ENCODE results near the gene CYTH2.

- TF ChIP-seq, protein P1, sequence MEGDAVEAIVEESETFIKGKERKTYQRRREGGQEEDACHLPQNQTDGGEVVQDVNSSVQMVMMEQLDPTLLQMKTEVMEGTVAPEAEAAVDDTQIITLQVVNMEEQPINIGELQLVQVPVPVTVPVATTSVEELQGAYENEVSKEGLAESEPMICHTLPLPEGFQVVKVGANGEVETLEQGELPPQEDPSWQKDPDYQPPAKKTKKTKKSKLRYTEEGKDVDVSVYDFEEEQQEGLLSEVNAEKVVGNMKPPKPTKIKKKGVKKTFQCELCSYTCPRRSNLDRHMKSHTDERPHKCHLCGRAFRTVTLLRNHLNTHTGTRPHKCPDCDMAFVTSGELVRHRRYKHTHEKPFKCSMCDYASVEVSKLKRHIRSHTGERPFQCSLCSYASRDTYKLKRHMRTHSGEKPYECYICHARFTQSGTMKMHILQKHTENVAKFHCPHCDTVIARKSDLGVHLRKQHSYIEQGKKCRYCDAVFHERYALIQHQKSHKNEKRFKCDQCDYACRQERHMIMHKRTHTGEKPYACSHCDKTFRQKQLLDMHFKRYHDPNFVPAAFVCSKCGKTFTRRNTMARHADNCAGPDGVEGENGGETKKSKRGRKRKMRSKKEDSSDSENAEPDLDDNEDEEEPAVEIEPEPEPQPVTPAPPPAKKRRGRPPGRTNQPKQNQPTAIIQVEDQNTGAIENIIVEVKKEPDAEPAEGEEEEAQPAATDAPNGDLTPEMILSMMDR (conservative IDR thresholded peaks at IDR 0.05; ENCODE audit: low read length): peak; percentile 81
- no peak for TF ChIP-seq EZH2phosphoT487 (IDR thresholded peaks at IDR 0.05; ENCODE audit: borderline replicate concordance, low read depth, low read length)
Observed at GRCh38 chr19:48506138-48506733, 37.1 kb downstream of the CYTH2 start.
